Esophagus squamous epithelium (tissue), 5 donors: ENCODE measurements around the gene RASGRF1. TPM values are rescaled to one million over a fixed set of nuclear protein-coding genes. Genes with fewer than 3 reads are reported as not detected.
"Not testable (repeated sequence)": the region's sequence is repeated elsewhere in the genome, so short reads cannot be mapped to it uniquely, and the experiment has no call there.

Source experiments
- DNase-seq: peaks from one replicate; lab custom pipeline; 2025; lab: John Stamatoyannopoulos, UW
- H3K27ac ChIP-seq, 4 donors: fragments of 200-600 bp; sonication (generic); one replicate each; pipeline ENCODE4 v1.5.1; 2016 to 2019; ENCODE audit warnings: mild to moderate bottlenecking in 1 of 4
- H3K27me3 ChIP-seq, 4 donors: fragments of 200-600 bp; sonication (generic); 1 replicate in 3 of 4; 2 replicates in 1 of 4; pipeline versions ENCODE4 v1.5.1 to v1.6.0; 2017 to 2021; ENCODE audit warnings: antibody characterized with exemption in 1 of 4
- H3K36me3 ChIP-seq, 3 donors: fragments of 200-600 bp; sonication (generic); one replicate each; pipeline ENCODE4 v1.5.1; 2016 to 2019
- H3K4me1 ChIP-seq, 3 donors: fragments of 200-600 bp; sonication (generic); one replicate each; pipeline ENCODE4 v1.5.1; 2017 to 2019
- H3K4me3 ChIP-seq, 4 donors: fragments of 200-600 bp; sonication (generic); 1 replicate in 3 of 4; 2 replicates in 1 of 4; pipeline ENCODE4 v1.5.1; 2016 to 2019; ENCODE audit warnings: mild to moderate bottlenecking in 2 of 4, moderate library complexity in 1 of 4
- H3K9me3 ChIP-seq, 3 donors: fragments of 200-600 bp; sonication (generic); one replicate each; pipeline ENCODE4 v1.5.1; 2016 to 2019
- CTCF ChIP-seq, 6 experiments: fragments of 450-650 bp in 4 of 6; fragments of 200-600 bp in 2 of 6; sonication (generic) in 2 of 6; IDR thresholded peaks; one replicate each; pipeline ENCODE4 v1.5.1; 2016 to 2019; ENCODE audit warnings: antibody characterized with exemption in 6 of 6, mild to moderate bottlenecking in 4 of 6, moderate library complexity in 4 of 6
- POLR2A ChIP-seq, 4 donors: fragments of 450-650 bp; IDR thresholded peaks; one replicate each; pipeline ENCODE4 v1.6.1; 2017; ENCODE audit warnings: antibody characterized with exemption in 4 of 4, mild to moderate bottlenecking in 4 of 4, moderate library complexity in 3 of 4
- WGBS, 2 donors: methylation state at CpG; one replicate each; pipeline ENCODE4 v1.1.5; 2018; 5-methylcytosine and 5-hydroxymethylcytosine counted together
- intact Hi-C: fragments of 100-400 bp; cut with DNase I; formaldehyde crosslinking; loops from one replicate; pipeline ENCODE4 v1.15.0; 2022
- total RNA-seq, 4 donors: library from RNA; depleted of rRNA; stranded (reverse); fragments of >200 nt; gene quantifications; one replicate each; pipeline ENCODE4 v1.1.0, GENCODE V29; 2016
- donor health status: DM: yes; HTN: yes; CAD: no.

The RASGRF1 gene
- total RNA-seq, 4 donors from 2014 or later, result 0.23 TPM; not detected in 3

DNA sequence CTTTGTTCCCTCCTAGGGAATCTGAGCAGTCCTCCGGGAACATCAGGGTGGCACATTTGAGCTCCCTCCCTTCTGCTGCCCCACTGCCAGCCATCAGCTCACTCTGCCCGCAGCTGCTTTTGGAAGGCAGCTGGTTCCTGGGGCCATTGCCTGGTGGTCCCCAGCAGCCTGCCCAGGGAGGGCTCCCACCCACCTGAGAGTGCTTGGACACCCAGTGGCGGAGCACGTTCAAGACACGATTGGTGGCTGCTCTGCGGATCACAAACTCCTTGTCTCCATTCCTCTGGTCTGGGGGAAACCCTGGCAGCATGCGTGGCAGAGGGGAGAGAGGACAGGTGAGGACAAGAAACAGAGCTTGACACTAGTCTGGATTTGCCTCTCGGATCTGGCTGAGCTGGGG, 92.1 kb downstream of the RASGRF1 start:
- no peaks in the 10 kb centered on the region for H3K36me3 ChIP-seq
- H3K4me3 ChIP-seq, result no peak overlapping the region
- TF ChIP-seq CTCF (IDR thresholded peaks at IDR 0.05) (no peak), POLR2A (IDR thresholded peaks at IDR 0.05) (no peak)
- H3K4me1 ChIP-seq, result no peaks in the 10 kb centered on the region
- no peak overlapping the region for H3K27ac ChIP-seq
- no peaks in the 10 kb centered on the region for H3K27me3 ChIP-seq
- intact Hi-C loops, result no loop called here
- 85% methylated on average over 5 to 6 of the region's 8 CpGs for WGBS, 2 donors
- DNase-seq, result no peak
- no peaks in the 10 kb centered on the region for H3K9me3 ChIP-seq

- intact Hi-C loops, result no loop called here
- no peak for DNase-seq
- Histone ChIP-seq H3K27me3 (no peaks in the 10 kb centered on the region), H3K4me1 (no peaks in the 10 kb centered on the region), H3K27ac (no peak overlapping the region), H3K36me3 (no peaks in the 10 kb centered on the region), H3K9me3 (no peaks in the 10 kb centered on the region), H3K4me3 (no peak overlapping the region)
- no peak for TF ChIP-seq POLR2A (IDR thresholded peaks at IDR 0.05)
- no peak for TF ChIP-seq CTCF (IDR thresholded peaks at IDR 0.05)
- 77% methylated on average over 3 of the region's 8 CpGs; no CpG with 5 or more reads in 1 of the 2 donors for WGBS, 2 donors
These were observed 92.5 kb downstream of the RASGRF1 start for GRCh38 chr15:78997981-78998499.

GRCh38 chr15:78996894-78997275, 93.7 kb downstream of the RASGRF1 start:
- Histone ChIP-seq H3K4me3 (no peak overlapping the region), H3K27me3 (no peaks in the 10 kb centered on the region), H3K27ac (no peak overlapping the region), H3K36me3 (no peaks in the 10 kb centered on the region), H3K4me1 (no peaks in the 10 kb centered on the region), H3K9me3 (no peaks in the 10 kb centered on the region)
- no CpG with 5 or more reads among the region's 6 CpGs for WGBS, 2 donors
- intact Hi-C loops, result no loop called here
- no peak for DNase-seq
- TF ChIP-seq CTCF (IDR thresholded peaks at IDR 0.05) (no peak), POLR2A (IDR thresholded peaks at IDR 0.05) (no peak)

DNA sequence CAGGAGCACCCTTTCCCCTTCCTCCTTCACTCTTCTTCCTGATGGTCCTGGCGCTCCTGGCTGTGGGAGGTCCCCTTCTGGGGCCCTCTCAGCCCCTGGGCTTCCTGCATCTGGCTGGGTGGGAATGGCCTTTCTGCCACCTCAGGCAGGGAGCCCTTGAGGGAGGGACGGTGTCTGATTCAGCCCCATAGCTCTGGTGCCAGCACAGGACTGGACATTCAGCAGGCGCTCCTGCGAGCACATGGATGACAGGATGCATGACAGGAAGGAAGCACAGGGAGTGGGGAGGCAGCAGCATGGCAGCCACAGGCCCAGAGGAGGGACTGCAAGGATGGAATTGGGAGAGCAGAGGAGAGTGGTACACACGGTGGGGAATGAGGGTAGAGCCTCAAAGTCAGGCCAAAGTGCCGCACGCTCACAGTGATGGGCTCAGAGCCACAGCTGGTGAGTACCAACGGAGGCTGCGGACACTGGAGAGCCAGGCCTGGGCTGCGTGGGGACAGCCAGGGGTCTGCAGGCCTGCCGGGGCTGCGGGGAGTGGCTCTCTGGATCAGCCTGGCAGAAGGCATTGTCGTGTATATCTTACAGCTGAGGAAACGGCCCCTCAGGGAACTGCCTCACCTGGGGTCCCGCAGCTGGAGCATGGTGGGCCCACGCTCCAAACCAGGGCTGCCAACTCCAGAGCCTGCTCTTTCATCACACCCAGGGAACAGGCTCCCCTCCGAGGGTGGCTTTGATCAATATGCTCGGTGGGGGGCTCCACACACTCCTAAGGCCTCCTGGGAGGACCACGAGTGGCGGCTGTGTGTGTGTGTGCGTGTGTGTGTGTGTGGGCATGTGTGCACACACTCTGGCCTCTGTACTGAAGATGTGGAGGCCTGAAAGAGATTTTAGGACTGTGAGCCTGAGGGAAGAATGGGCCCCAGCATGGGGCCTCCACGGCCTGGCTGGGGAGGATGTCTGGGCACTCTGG, 94.4 kb downstream of the RASGRF1 start:
- no peak for TF ChIP-seq POLR2A (IDR thresholded peaks at IDR 0.05)
- TF ChIP-seq CTCF (IDR thresholded peaks at IDR 0.05), result no peak
- Histone ChIP-seq H3K36me3 (no peaks in the 10 kb centered on the region), H3K4me1 (peaks cover 0 to 1% (median 0%) of the 10 kb centered on the region in 3 donors), H3K27me3 (no peaks in the 10 kb centered on the region), H3K9me3 (no peaks in the 10 kb centered on the region), H3K27ac (no peak overlapping the region), H3K4me3 (no peak overlapping the region)
- DNase-seq, result no peak
- intact Hi-C loops, result no loop called here
- 72 to 94% methylated on average over 11 of the region's 22 CpGs for WGBS, 2 donors

DNA sequence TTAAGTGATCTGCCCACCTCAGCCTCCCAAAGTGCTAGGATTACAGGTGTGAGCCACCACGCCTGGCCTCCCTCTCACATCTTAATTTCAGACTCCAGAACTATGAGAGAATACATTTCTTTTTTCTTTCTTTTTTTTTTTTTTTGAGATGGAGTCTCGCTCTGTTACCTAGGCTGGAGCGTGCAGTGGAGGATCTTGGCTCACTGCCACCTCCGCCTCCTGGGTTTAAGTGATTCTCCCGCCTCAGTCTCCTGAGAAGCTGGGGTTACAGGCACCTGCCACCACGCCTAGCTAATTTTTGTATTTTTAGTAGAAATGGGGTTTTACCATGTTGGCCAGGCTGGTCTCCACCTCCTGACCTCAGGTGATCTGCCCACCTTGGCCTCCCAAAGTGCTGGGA, 95.4 kb downstream of the RASGRF1 start:
- 71 to 75% methylated on average over 6 of the region's 6 CpGs for WGBS, 2 donors
- H3K9me3 ChIP-seq, H3K27ac ChIP-seq, H3K27me3 ChIP-seq, H3K4me3 ChIP-seq, intact Hi-C loops, H3K36me3 ChIP-seq, H3K4me1 ChIP-seq, DNase-seq: not testable (repeated sequence)
